LNCAP (cell line): Measurements from ENCODE around the gene NLRP4.

Experiments
- TF ChIP-seq, protein P1 (sequence below): fragments of 450-650 bp; IDR thresholded peaks from 2 replicates; pipeline ENCODE4 v1.5.1; 2017; ENCODE audit warnings: mild to moderate bottlenecking

The NLRP4 gene

GRCh38 chr19:55836340-55836739 lies at the start of gene NLRP4:
NLRP4 (plus strand) TSS chr19:55836540; CDS start chr19:55852081, 15,541 bp downstream.
- TF ChIP-seq, protein P1, sequence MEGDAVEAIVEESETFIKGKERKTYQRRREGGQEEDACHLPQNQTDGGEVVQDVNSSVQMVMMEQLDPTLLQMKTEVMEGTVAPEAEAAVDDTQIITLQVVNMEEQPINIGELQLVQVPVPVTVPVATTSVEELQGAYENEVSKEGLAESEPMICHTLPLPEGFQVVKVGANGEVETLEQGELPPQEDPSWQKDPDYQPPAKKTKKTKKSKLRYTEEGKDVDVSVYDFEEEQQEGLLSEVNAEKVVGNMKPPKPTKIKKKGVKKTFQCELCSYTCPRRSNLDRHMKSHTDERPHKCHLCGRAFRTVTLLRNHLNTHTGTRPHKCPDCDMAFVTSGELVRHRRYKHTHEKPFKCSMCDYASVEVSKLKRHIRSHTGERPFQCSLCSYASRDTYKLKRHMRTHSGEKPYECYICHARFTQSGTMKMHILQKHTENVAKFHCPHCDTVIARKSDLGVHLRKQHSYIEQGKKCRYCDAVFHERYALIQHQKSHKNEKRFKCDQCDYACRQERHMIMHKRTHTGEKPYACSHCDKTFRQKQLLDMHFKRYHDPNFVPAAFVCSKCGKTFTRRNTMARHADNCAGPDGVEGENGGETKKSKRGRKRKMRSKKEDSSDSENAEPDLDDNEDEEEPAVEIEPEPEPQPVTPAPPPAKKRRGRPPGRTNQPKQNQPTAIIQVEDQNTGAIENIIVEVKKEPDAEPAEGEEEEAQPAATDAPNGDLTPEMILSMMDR: no peak

DNA sequence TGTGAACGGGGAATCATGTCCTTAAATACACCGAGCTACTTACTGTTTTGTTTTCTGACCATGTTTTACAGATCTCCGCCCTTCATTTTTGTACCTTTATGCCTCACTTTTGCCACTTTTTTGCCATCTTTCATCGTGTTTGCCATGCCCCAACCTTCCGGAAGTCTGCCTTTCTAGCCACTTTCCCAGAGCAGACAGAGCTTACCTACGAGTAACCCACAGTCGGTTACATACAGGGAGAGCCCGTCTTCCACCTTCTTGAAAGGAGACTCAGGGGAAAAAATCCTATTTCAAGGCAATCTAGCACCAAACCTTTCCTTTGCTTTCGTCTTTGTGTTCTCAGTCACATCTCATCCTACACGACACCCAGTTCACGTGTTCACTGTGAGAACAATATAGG lies 41.3 kb upstream of the NLRP4 start:
- TF ChIP-seq, protein P1: no peak

DNA sequence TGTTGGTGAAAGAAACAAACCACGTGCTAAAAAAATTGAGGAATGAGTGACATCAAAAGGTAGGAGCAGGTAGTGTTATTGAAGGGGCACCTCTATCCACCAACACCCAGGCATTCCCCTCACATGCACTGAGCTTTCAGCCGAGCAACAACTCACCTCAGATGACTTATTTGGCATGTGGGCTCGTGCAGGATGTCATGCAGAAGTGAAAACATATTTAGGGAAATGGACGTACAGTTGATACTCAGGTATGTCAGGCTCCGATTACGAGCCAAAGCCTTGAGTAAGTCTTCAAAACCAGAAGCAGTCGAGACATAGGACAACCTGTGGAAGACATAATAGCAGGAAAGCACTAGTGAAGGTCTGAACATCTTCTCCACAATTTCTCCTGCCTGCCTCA lies 34.9 kb upstream of the NLRP4 start:
- TF ChIP-seq, protein P1: no peak

DNA sequence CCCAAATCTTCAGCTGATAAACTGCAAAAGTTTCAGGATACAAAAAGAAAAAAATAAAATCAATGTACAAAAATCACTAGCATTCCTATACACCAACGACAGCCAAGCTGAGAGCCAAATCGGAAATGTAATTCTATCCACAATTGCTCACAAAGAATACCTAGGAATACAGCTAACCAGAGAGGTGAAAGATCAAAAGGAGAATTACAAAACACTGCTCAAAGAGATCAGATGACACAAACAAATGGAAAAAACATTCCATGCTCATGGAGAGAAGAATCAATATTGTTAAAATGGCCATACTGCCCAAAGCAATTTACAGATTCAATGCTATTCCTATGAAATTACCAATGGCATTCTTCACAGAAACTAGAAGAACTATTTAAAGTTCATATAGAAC lies 34.1 kb upstream of the NLRP4 start:
- TF ChIP-seq, protein P1: no peak

- TF ChIP-seq, protein P1: peak; percentile 49; the same call in 1 of the 2 replicates
These were observed 26.8 kb upstream of the NLRP4 start for GRCh38 chr19:55809381-55810058.

GRCh38 chr19:55811340-55811739 lies 25.0 kb upstream of the NLRP4 start:
- TF ChIP-seq, protein P1: no peak

DNA sequence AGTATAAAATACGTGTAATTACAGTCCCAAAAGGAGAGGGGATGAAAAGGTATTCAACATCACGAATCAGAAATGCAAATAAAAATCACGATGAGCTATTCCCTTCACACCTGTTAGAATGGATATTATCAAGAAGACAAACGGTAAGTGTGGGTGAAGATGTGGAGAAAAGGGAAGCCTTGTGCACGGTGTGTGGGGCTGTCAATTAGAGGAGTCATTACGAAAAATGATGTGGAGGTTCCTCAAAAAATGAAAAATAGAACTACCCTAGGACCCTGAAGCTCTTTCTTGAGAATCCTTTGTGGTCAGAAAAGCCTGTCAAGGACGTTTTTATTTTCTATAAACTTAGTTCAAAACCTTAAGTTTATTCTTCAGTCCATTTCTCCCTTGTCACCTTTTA lies 23.9 kb upstream of the NLRP4 start:
- TF ChIP-seq, protein P1: no peak

GRCh38 chr19:55813906-55814305 lies 22.4 kb upstream of the NLRP4 start:
- TF ChIP-seq, protein P1: no peak
